Transverse colon (tissue), 4 donors: Measurements from ENCODE around the gene ELMO3.

ENCODE experiments used
- EP300 ChIP-seq: sonication (generic); formaldehyde crosslinking; IDR thresholded peaks from one replicate; pipeline ENCODE4 v1.6.1; 2017; ENCODE audit warnings: antibody characterized with exemption, low read depth
- POLR2A ChIP-seq: fragments of 450-650 bp; IDR thresholded peaks from one replicate; pipeline ENCODE4 v1.6.1; 2016; ENCODE audit warnings: antibody characterized with exemption, mild to moderate bottlenecking, moderate library complexity
- POLR2AphosphoS5 ChIP-seq, 3 donors: sonication (generic); formaldehyde crosslinking; IDR thresholded peaks; one replicate each; pipeline ENCODE4 v1.6.1; 2016; ENCODE audit warnings: antibody characterized with exemption in 3 of 3
- TF ChIP-seq, protein P1 (sequence below), 5 experiments: fragments of 200-600 bp in 3 of 5; fragments of 450-650 bp in 2 of 5; sonication (generic) in 3 of 5; IDR thresholded peaks; 1 replicate in 2 of 5; 2 replicates in 3 of 5; pipeline ENCODE4 v1.5.1; 2016 to 2017; ENCODE audit warnings: antibody characterized with exemption in 5 of 5, inconsistent platforms in 3 of 5, mild to moderate bottlenecking in 2 of 5, moderate library complexity in 1 of 5

GRCh38 chr16:67162506-67163163, 36.3 kb upstream of the ELMO3 start:
- TF ChIP-seq, protein P1, sequence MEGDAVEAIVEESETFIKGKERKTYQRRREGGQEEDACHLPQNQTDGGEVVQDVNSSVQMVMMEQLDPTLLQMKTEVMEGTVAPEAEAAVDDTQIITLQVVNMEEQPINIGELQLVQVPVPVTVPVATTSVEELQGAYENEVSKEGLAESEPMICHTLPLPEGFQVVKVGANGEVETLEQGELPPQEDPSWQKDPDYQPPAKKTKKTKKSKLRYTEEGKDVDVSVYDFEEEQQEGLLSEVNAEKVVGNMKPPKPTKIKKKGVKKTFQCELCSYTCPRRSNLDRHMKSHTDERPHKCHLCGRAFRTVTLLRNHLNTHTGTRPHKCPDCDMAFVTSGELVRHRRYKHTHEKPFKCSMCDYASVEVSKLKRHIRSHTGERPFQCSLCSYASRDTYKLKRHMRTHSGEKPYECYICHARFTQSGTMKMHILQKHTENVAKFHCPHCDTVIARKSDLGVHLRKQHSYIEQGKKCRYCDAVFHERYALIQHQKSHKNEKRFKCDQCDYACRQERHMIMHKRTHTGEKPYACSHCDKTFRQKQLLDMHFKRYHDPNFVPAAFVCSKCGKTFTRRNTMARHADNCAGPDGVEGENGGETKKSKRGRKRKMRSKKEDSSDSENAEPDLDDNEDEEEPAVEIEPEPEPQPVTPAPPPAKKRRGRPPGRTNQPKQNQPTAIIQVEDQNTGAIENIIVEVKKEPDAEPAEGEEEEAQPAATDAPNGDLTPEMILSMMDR (IDR thresholded peaks at IDR 0.05) = no peak
- TF ChIP-seq POLR2AphosphoS5 (IDR thresholded peaks at IDR 0.05) (no peak), POLR2A (no peak), EP300 (no peak)
